Measurements from ENCODE around the gene NLRP7. TPM values are rescaled to one million over a fixed set of nuclear protein-coding genes. Genes with fewer than 3 reads are reported as not detected.
"Not testable (repeated sequence)": the region's sequence is repeated elsewhere in the genome, so short reads cannot be mapped to it uniquely, and the experiment has no call there.

The NLRP7 gene
- total RNA-seq, 1 experiment from 2014 or later, result not detected

DNA sequence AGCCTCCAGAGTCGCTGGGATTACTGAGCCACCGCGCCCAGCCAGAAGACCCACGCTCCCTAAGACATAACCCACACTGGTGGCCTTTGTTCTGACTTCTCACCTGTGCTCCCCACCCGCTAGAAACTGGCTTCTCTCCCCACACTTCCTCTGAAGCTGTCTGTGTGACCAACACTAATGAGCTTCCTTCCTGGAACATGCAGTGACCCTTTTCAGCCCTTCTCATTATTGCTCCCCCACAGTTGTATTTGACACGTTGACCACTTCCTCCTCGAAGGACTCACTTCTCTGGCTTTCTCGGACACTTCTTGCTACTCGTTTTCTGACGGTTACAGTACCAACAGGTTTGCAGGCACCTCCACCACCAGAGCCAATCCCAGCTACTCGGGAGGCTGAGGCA, 30.5 kb downstream of the NLRP7 start:
- ChIA-PET CTCF (no interaction called here), POLR2A (ENCODE audit: low non-redundant PET) (no interaction called here)
- TF ChIP-seq EZH2 (IDR thresholded peaks at IDR 0.05; ENCODE audit: borderline replicate concordance, low read depth, low read length, poor library complexity, severe bottlenecking), result no peak
- TF ChIP-seq CTCF (conservative IDR thresholded peaks at IDR 0.05; ENCODE audit: low read depth, low read length), result no peak
- Histone ChIP-seq H3K27ac (ENCODE audit: low read depth, low read length, poor library complexity, severe bottlenecking) (no peak overlapping the region), H3K36me3 (ENCODE audit: insufficient read depth, low read length, poor library complexity, severe bottlenecking) (no peaks in the 10 kb centered on the region), H3K4me1 (ENCODE audit: insufficient read depth, low read length, poor library complexity, severe bottlenecking) (no peaks in the 10 kb centered on the region), H3K27me3 (replicated peaks; ENCODE audit: insufficient read depth, low read depth, low read length, poor library complexity) (peaks cover 3% of the 10 kb centered on the region), H3K4me3 (ENCODE audit: low read depth, low read length, poor library complexity, severe bottlenecking) (no peak overlapping the region), H3K9me3 (ENCODE audit: low read depth, low read length, poor library complexity, severe bottlenecking) (no peaks in the 10 kb centered on the region)
- BruUV-seq (replicated peaks), result no TSS peak
- intact Hi-C loops (cut with micrococcal nuclease; ENCODE audit: unreplicated experiment), result loop anchor here (5.0 kb wide), 1 partner anchor 265 kb away; no protein-coding TSS in a partner anchor
- DNase-seq (ENCODE audit: low spot score), result no peak

DNA sequence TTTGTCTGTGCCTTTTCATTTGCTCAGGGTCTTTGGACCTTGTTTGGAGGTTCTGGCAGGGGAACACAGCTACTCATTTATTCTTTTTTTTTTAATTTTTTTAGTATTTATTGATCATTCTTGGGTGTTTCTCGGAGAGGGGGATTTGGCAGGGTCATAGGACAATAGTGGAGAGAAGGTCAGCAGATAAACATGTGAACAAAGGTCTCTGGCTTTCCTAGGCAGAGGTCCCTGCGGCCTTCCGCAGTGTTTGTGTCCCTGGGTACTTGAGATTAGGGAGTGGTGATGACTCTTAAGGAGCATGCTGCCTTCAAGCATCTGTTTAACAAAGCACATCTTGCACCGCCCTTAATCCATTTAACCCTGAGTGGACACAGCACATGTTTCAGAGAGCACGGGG, 39.4 kb downstream of the NLRP7 start:
- H3K9me3 ChIP-seq (ENCODE audit: low read depth, low read length, poor library complexity, severe bottlenecking); POLR2A ChIA-PET (ENCODE audit: low non-redundant PET); H3K4me3 ChIP-seq (ENCODE audit: low read depth, low read length, poor library complexity, severe bottlenecking); intact Hi-C loops (cut with micrococcal nuclease; ENCODE audit: unreplicated experiment); H3K27me3 ChIP-seq (replicated peaks; ENCODE audit: insufficient read depth, low read depth, low read length, poor library complexity); DNase-seq (ENCODE audit: low spot score); CTCF ChIA-PET; BruUV-seq (replicated peaks); H3K36me3 ChIP-seq (ENCODE audit: insufficient read depth, low read length, poor library complexity, severe bottlenecking); H3K27ac ChIP-seq (ENCODE audit: low read depth, low read length, poor library complexity, severe bottlenecking); H3K4me1 ChIP-seq (ENCODE audit: insufficient read depth, low read length, poor library complexity, severe bottlenecking): not testable (repeated sequence)

DNA sequence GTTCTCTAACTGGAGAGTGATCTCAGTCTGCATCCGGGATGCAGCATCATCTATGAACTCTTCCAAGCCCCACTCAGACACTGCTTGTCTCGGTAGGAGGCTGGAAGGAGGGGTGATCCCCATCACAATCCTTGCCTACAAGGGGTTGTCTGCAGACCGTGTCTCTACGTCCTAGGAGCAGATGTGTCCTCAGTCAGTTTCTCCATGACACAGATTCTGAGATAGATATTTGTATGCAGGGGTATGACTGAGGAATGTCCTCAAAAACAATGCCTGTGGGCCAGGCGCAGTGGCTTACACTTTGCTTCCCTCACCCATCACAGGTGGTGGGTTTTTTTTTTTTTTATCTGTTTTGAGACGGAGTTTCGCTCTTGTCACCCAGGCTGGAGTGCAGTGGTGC, 40.5 kb downstream of the NLRP7 start:
- Histone ChIP-seq H3K9me3 (ENCODE audit: low read depth, low read length, poor library complexity, severe bottlenecking) (no peaks in the 10 kb centered on the region), H3K27me3 (replicated peaks; ENCODE audit: insufficient read depth, low read depth, low read length, poor library complexity) (no peaks in the 10 kb centered on the region), H3K4me1 (ENCODE audit: insufficient read depth, low read length, poor library complexity, severe bottlenecking) (no peaks in the 10 kb centered on the region), H3K4me3 (ENCODE audit: low read depth, low read length, poor library complexity, severe bottlenecking) (no peak overlapping the region), H3K27ac (ENCODE audit: low read depth, low read length, poor library complexity, severe bottlenecking) (no peak overlapping the region), H3K36me3 (ENCODE audit: insufficient read depth, low read length, poor library complexity, severe bottlenecking) (no peaks in the 10 kb centered on the region)
- no TSS peak for BruUV-seq (replicated peaks)
- DNase-seq (ENCODE audit: low spot score), result no peak
- TF ChIP-seq EZH2 (IDR thresholded peaks at IDR 0.05; ENCODE audit: borderline replicate concordance, low read depth, low read length, poor library complexity, severe bottlenecking), result no peak
- TF ChIP-seq CTCF (conservative IDR thresholded peaks at IDR 0.05; ENCODE audit: low read depth, low read length), result no peak
- ChIA-PET CTCF (no interaction called here), POLR2A (ENCODE audit: low non-redundant PET) (no interaction called here)
- intact Hi-C loops (cut with micrococcal nuclease; ENCODE audit: unreplicated experiment), result no loop called here

- ChIA-PET POLR2A (ENCODE audit: low non-redundant PET) (no interaction called here), CTCF (no interaction called here)
- no peaks in the 10 kb centered on the region for H3K4me1 ChIP-seq (ENCODE audit: insufficient read depth, low read length, poor library complexity, severe bottlenecking)
- H3K27me3 ChIP-seq (replicated peaks; ENCODE audit: insufficient read depth, low read depth, low read length, poor library complexity), result no peaks in the 10 kb centered on the region
- H3K4me3 ChIP-seq (ENCODE audit: low read depth, low read length, poor library complexity, severe bottlenecking), result no peak within 1 kb of the TSS
- no peak within 1 kb of the TSS for H3K27ac ChIP-seq (ENCODE audit: low read depth, low read length, poor library complexity, severe bottlenecking)
- DNase-seq (ENCODE audit: low spot score), result no peak
- intact Hi-C loops (cut with micrococcal nuclease; ENCODE audit: unreplicated experiment), result no loop called here
- H3K9me3 ChIP-seq (ENCODE audit: low read depth, low read length, poor library complexity, severe bottlenecking), result no peaks in the 10 kb centered on the region
- no TSS peak for BruUV-seq (replicated peaks)
- no peaks in the 10 kb centered on the region for H3K36me3 ChIP-seq (ENCODE audit: insufficient read depth, low read length, poor library complexity, severe bottlenecking)
- TF ChIP-seq EZH2 (IDR thresholded peaks at IDR 0.05; ENCODE audit: borderline replicate concordance, low read depth, low read length, poor library complexity, severe bottlenecking) (no peak), CTCF (conservative IDR thresholded peaks at IDR 0.05; ENCODE audit: low read depth, low read length) (no peak)
These were observed 41.4 kb downstream of the NLRP7 start, which contains the start of gene NCR1 for GRCh38 chr19:54905803-54906511. NCR1 (plus strand) TSS chr19:54906148; CDS start chr19:54906188, 40 bp downstream.
